Renal cortex interstitium (tissue), 15 donors: ENCODE data around the gene AGXT. TPM values are rescaled to one million over a fixed set of nuclear protein-coding genes. Genes with fewer than 3 reads are reported as not detected.
A peak's percentile ranks its signal among the peaks of the same experiment; 100 is the strongest.

ENCODE experiments used
- DNase-seq, 11 donors: peaks; one replicate each; pipeline ENCODE4 v3.0.0-alpha.2; 2013; ENCODE audit warnings: low read depth in 9 of 11, low spot score in 4 of 11; ENCODE audit errors: extremely low read depth in 1 of 11
- long read RNA-seq, 16 experiments: transcript quantifications; one replicate each; lab custom pipeline, GENCODE V29; 2026
- polyA plus RNA-seq, 3 donors: library from polyadenylated mRNA; unstranded; fragments of 120-200 nt; gene quantifications; one replicate each; pipeline ENCODE4 v1.2.1, GENCODE V29; 2013; ENCODE audit not compliant: insufficient read length in 3 of 3

AGXT gene
- under 1 TPM in 2 of 3 donors, not detected in 1; 0.15 to 0.17 TPM for polyA plus RNA-seq
- long read RNA-seq, donor 1, result 0 reads
- long read RNA-seq, donor 2, result 0 reads
- long read RNA-seq, donor 3, result 0 reads
- long read RNA-seq, donor 4, result 0 reads
- long read RNA-seq, donor 5, result 0 reads
- long read RNA-seq, donor 6, result 0 reads
- long read RNA-seq, donor 7, result 0 reads
- long read RNA-seq, donor 8, result 0 reads
- long read RNA-seq, donor 9, result 0 reads
- long read RNA-seq, donor 10, result 0 reads
- long read RNA-seq, donor 11, result 0 reads
- long read RNA-seq, donor 12, result 0 reads
- long read RNA-seq, donor 13, result 0 reads
- long read RNA-seq, donor 14, result 0 reads
- long read RNA-seq, donor 15, result 0 reads
- long read RNA-seq, donor 16, result 0 reads

- DNase-seq, result no peak
These were observed at the start of gene AGXT for GRCh38 chr2:240868286-240869108. TSS of gene AGXT (plus strand) at chr2:240868824. CDS start at chr2:240868866, 42 bp downstream.

DNA sequence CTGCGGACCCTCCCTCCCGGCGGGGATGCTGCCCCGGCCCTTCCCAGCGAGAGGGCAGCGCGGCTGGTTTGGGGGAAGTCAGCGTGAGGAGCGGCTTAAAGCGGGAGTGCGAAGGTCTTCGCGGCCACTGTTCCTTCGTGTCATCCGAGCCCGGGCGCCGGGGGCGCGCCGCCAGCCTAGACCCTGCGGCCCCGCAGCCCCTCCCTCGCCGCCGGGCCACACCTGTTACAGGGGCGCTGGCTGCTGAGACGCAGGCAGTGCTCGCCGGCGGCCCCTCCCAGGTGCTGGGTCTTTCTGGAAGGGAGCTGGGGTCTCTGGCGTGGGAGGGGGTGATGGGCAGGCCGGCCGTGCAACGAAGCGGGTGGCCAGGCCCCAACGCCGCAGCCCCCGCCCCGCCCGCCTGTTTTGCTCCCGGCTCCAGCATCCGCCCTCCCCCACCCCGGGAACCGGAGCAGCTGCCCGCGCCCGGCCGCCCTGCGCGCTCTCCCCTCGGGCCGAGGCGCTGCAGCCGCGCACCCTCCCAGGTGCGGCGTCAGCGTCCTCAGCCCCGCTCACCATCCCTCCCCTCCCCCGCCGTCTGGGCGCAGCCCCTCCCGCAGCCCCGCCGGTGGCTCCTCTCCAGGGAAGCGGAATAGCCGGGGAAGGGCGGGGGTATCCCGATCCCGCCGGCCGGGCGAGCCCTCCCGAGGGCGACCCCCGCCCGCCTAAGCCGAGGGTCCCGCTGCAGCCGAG, 49.3 kb upstream of the AGXT start:
- DNase-seq, result peak in 1 of 11 donors; percentile 30

DNA sequence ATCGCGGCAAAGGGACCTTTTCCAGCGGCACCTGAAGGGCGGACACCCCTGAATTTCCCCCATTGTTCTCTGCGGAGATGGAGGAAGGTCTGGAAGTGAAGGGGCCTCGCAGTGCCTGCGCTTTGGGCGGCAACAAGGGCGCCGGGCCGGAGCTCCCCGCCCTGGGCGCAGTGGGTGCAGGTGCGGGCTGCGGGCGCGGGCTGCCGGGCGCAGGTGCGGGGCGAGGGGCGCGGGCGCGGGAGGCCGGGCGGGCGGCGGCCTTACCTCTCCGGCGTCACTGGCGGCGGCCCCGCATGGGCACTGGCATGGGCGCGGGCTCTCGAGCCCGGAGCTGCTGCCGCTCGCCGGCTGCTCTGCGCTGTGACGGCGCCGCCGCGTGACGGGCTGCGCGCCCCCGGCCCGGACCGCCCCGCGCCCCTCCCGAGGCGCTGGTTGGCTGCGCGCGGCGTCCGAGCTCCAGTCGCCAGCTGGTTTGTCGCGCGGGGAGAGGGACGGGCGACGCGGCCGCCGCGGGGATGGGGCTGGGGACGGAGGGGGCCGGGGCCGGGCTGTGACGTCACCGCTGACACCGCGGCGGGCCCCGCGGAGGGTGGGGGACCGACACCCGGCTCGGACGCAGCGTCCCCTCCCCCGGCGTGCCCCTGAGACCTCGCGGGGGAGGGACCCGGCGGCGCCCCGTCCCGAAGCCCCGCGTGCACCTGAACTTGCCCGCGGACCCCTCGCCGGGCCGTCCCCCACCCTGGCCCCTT, 48.6 kb upstream of the AGXT start, which contains the start of gene KIF1A:
TSS of gene KIF1A (minus strand) at position 362 of the 749 bp plus-strand sequence. CDS start 22,467 bp downstream, outside the sequence.
- DNase-seq, result peak in 5 of 11 donors; percentile 42 to 70 (median 55)

- peak in 1 of 11 donors; percentile 15 for DNase-seq
These were observed 47.8 kb upstream of the AGXT start for GRCh38 chr2:240820607-240821428.

DNA sequence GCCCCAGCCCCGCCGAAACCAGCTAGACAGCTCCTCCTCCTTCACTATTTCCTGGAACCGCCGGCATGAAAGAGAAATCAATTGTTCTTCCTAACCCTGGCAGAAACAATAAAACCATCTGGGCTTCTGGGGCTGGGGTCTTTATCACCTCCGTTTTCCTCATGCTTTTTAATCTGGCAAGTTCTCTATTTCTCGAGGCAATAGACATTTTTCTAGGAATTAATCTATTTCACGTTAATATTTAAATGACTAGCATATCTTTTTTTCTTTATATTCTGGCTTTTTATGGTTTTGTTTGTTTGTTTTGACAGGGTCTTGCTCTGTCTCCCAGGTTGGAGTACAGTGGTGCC, 47.2 kb upstream of the AGXT start:
- no peak for DNase-seq

GRCh38 chr2:240822280-240822847, 46.3 kb upstream of the AGXT start:
- no peak for DNase-seq

DNA sequence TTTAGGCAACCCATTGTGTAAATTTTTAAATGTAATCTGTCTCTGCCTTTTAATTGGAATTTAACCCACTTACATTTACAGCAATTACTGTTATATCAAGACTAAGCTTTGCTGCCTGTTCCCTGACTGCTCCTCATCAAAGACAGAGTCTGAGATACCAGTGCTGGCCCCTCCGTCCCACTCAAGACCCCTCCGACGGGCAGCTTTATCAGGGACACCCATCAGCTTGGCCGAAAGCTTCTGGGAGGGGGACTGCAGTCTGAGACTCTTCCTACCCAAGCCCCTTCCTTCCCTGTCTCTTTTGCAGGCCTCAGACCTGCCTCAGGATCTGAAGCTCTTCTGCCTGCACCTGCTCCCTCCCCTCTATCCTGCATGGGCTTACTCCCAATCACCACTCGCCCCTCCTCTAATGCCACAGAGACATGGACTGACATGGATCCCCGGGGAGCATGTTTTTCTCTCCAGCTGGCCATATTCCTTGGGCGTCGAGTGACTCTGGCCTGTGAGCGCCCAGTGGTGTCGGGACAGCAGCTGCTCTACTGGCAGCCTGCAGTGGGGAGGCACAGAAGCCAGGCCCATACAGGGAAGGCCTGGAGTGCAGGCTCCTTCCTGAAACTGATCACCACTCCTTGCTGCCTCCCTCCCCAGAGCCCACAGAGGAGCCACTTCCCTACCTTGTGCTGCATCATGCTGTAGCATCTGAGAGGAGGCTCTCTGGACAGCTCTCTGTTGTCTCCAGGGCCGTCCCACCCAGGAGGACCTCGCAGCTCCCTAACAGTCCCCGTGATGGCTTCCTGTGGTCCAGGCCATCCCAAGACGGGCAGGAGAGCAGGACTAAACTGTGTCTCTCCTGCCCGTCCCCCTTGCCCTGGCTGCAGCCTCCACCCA, 44.9 kb upstream of the AGXT start:
- DNase-seq, result no peak

DNA sequence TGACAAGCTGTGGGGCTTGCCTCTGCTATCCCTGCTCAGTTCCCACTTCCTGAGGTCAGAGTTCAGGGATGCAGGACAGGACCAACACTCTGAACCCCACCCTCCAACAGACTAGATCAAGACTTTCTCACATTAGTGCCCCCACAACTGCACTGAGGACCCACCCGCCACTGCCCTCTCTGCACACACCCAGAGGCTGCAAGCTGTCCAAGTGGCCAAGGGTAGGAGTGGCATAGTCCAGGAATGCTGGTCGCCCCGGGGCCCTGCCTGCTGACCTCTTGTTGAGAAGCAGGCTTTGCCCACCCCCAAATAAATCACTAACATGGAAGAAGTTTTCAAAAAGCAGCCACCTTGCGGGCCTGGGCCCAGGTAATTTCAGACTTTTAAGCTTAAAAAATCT, 43.1 kb upstream of the AGXT start:
- no peak for DNase-seq

- DNase-seq, result no peak
These were observed 36.9 kb upstream of the AGXT start for GRCh38 chr2:240831594-240832204.

DNA sequence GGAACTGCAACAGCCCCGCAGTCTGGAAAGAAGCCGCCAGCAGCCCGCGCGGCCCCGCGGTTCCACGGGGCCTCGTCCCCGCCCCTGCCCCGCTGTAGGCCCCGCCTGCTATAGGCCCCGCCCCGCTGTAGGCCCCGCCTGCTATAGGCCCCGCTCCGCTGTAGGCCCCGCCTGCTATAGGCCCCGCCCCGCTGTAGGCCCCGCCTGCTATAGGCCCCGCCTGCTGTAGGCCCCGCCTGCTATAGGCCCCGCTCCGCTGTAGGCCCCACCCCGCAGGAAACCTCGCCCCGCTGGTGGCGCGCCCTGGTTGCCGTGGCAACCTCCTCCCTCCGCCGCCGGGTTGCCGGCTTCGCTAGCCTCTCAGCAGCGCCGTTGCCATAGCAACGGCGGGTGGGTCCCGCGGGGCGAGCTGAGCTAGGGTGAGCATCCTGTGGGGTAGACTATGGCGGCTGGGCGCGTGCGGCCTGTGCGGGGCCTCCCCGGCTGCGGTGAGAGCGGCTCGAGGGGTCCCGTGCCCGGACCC, 36.4 kb upstream of the AGXT start:
- DNase-seq, result peak in 10 of 11 donors; percentile 71 to 87 (median 76)

DNA sequence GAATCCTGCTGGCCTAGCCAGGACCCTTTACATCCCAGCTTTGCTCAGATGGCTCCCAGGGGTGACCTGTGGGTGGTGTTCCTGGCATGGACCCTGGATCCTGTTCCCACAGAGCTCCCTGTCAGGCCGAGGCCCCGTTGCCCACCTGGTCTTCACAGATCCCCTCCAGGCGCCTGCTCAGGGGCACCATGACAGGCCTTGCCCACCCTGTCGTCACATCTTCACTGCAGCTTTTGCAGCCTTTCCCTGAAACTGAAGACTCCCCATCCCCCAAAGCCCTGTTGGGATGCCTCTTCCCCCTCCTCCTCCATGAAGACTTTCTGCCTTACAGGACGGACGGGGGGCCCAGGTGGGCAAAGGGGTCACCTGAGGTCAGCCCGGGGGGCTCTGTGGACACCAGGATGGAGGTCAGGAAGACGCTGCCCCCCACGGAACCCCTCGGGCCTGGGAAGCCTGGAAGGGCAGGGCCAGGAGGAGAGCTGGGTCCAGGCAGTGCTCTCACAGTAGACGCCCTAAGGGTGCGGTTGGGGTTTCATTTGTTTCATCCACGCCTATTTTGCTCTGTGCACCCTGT, 35.6 kb upstream of the AGXT start:
- no peak for DNase-seq

DNA sequence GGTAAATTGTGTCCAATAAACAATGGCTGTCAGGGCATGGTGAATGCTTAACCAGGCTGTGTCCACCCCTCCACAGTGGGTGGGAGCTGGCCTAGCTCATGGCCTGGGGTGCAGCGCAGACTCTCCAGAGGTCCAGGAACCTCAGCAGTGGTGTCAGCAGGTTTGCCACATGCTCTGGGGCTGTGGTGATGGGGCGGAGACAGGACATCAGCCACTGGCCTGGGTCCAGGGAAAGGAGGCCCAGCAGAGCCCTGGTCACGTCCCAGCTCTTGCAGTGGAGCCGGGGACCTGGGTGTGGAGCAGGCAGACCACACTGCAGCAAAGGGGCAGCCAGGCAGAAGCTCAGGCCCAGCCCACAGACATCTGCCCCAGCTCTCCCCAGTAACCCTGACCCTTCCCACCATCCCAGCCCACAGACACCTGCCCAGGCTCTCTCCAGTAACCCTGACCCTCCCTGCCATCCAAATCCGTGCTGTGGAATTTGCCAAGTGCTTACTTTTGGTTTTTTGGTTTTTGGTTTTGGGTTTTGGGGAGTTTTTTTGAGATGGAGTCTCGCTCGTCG, 34.8 kb upstream of the AGXT start:
- no peak for DNase-seq

- no peak for DNase-seq
These were observed 34.1 kb upstream of the AGXT start for GRCh38 chr2:240834377-240834975.

DNA sequence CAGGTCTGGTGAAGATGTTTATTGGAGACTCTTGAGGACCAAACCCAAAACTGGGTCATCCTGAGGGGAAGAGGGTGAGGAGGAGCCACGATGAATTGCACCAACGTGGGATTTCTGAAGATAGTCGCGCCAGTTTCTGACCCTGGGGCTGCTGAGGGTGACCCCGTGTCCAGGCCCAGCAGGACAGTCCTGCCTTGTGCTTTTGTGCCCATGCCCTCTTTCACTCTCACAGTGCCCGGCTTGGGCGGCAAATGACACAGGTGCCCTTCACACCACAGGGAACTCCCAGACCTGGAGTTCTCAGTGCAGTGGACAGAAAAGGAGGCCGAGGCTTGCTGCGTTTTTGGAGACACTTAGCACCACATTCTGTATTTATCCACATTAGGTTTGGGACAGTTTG, 33.1 kb upstream of the AGXT start:
- no peak for DNase-seq

- DNase-seq, result no peak
These were observed 31.7 kb upstream of the AGXT start for GRCh38 chr2:240836781-240837467.
